ENCODE data around the gene SLC5A9.

SLC5A9 gene

GRCh38 chr1:48202030-48202752 lies 20.3 kb upstream of the SLC5A9 start:
- no peaks in the 10 kb centered on the region for H3K9me3 ChIP-seq (ENCODE audit: insufficient read depth, low read length)
- no peaks in the 10 kb centered on the region for H3F3A ChIP-seq (ENCODE audit: insufficient read depth)
- no peak overlapping the region for H2AFZ ChIP-seq (ENCODE audit: low read depth, low read length, severe bottlenecking)
- no peaks in the 10 kb centered on the region for H3K9me2 ChIP-seq (replicated peaks; ENCODE audit: insufficient read depth, low read length)
- H3K27ac ChIP-seq (ENCODE audit: low read depth, low read length), result no peak overlapping the region
- H3K36me3 ChIP-seq (ENCODE audit: low read length), result no peaks in the 10 kb centered on the region
- no peak overlapping the region for H3K4me3 ChIP-seq (ENCODE audit: insufficient read depth, low read length, poor library complexity, severe bottlenecking)
- no peak for TF ChIP-seq EZH2phosphoT487 (conservative IDR thresholded peaks at IDR 0.05; ENCODE audit: low read length)
- TF ChIP-seq, protein P1, sequence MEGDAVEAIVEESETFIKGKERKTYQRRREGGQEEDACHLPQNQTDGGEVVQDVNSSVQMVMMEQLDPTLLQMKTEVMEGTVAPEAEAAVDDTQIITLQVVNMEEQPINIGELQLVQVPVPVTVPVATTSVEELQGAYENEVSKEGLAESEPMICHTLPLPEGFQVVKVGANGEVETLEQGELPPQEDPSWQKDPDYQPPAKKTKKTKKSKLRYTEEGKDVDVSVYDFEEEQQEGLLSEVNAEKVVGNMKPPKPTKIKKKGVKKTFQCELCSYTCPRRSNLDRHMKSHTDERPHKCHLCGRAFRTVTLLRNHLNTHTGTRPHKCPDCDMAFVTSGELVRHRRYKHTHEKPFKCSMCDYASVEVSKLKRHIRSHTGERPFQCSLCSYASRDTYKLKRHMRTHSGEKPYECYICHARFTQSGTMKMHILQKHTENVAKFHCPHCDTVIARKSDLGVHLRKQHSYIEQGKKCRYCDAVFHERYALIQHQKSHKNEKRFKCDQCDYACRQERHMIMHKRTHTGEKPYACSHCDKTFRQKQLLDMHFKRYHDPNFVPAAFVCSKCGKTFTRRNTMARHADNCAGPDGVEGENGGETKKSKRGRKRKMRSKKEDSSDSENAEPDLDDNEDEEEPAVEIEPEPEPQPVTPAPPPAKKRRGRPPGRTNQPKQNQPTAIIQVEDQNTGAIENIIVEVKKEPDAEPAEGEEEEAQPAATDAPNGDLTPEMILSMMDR (IDR thresholded peaks at IDR 0.05; ENCODE audit: insufficient read depth, low read length, poor library complexity, severe bottlenecking), result peak; percentile 50
- no peak overlapping the region for H3K4me2 ChIP-seq (ENCODE audit: low read depth, low read length, poor library complexity, severe bottlenecking)
- H3K79me2 ChIP-seq (ENCODE audit: insufficient read depth, low read length), result no peaks in the 10 kb centered on the region
- no peak overlapping the region for H3K9ac ChIP-seq (ENCODE audit: low read length)
- no peaks in the 10 kb centered on the region for H4K20me1 ChIP-seq (ENCODE audit: low read depth, low read length)
- no peaks in the 10 kb centered on the region for H3K27me3 ChIP-seq (ENCODE audit: low read length)

GRCh38 chr1:48203287-48203900 lies 19.1 kb upstream of the SLC5A9 start:
- H3K27me3 ChIP-seq (ENCODE audit: low read length), result no peaks in the 10 kb centered on the region
- no peaks in the 10 kb centered on the region for H3K79me2 ChIP-seq (ENCODE audit: insufficient read depth, low read length)
- H3K36me3 ChIP-seq (ENCODE audit: low read length), result no peaks in the 10 kb centered on the region
- H3F3A ChIP-seq (ENCODE audit: insufficient read depth), result no peaks in the 10 kb centered on the region
- no peak overlapping the region for H2AFZ ChIP-seq (ENCODE audit: low read depth, low read length, severe bottlenecking)
- no peaks in the 10 kb centered on the region for H4K20me1 ChIP-seq (ENCODE audit: low read depth, low read length)
- H3K9me2 ChIP-seq (replicated peaks; ENCODE audit: insufficient read depth, low read length), result no peaks in the 10 kb centered on the region
- H3K27ac ChIP-seq (ENCODE audit: low read depth, low read length), result no peak overlapping the region
- H3K4me2 ChIP-seq (ENCODE audit: low read depth, low read length, poor library complexity, severe bottlenecking), result no peak overlapping the region
- H3K4me3 ChIP-seq (ENCODE audit: insufficient read depth, low read length, poor library complexity, severe bottlenecking), result no peak overlapping the region
- no peaks in the 10 kb centered on the region for H3K9me3 ChIP-seq (ENCODE audit: insufficient read depth, low read length)
- no peak overlapping the region for H3K9ac ChIP-seq (ENCODE audit: low read length)
- TF ChIP-seq EZH2phosphoT487 (conservative IDR thresholded peaks at IDR 0.05; ENCODE audit: low read length), result no peak
- TF ChIP-seq, protein P1 (IDR thresholded peaks at IDR 0.05; ENCODE audit: insufficient read depth, low read length, poor library complexity, severe bottlenecking), result peak; percentile 31

DNA sequence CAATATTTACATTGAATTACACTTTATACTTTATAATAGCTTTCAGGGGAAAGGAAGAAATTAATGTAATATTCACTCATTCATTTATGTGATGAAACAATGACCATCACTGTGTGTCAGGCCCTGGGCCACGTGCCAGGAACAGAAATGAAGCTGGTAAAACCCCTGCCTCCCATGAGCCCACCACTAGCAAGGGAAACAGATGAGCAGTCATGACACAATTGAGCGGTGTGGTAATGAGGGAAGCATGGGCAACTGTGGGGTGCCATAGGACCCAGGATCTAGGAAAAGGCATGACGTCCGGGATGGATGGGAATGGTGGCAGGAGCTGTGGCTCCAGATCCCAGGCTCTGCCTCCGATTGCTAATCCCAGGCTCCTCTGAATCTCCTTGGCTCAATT lies 17.0 kb upstream of the SLC5A9 start:
- H3K9me3 ChIP-seq (ENCODE audit: insufficient read depth, low read length), result no peaks in the 10 kb centered on the region
- no peak overlapping the region for H3K9ac ChIP-seq (ENCODE audit: low read length)
- H3K4me2 ChIP-seq (ENCODE audit: low read depth, low read length, poor library complexity, severe bottlenecking), result no peak overlapping the region
- H3K27ac ChIP-seq (ENCODE audit: low read depth, low read length), result no peak overlapping the region
- H3K9me2 ChIP-seq (replicated peaks; ENCODE audit: insufficient read depth, low read length), result no peaks in the 10 kb centered on the region
- TF ChIP-seq, protein P1 (IDR thresholded peaks at IDR 0.05; ENCODE audit: insufficient read depth, low read length, poor library complexity, severe bottlenecking), result no peak
- TF ChIP-seq EZH2phosphoT487 (conservative IDR thresholded peaks at IDR 0.05; ENCODE audit: low read length), result no peak
- H3K27me3 ChIP-seq (ENCODE audit: low read length), result no peaks in the 10 kb centered on the region
- H2AFZ ChIP-seq (ENCODE audit: low read depth, low read length, severe bottlenecking), result no peak overlapping the region
- no peaks in the 10 kb centered on the region for H4K20me1 ChIP-seq (ENCODE audit: low read depth, low read length)
- H3K36me3 ChIP-seq (ENCODE audit: low read length), result no peaks in the 10 kb centered on the region
- H3K79me2 ChIP-seq (ENCODE audit: insufficient read depth, low read length), result no peaks in the 10 kb centered on the region
- H3F3A ChIP-seq (ENCODE audit: insufficient read depth), result no peaks in the 10 kb centered on the region
- no peak overlapping the region for H3K4me3 ChIP-seq (ENCODE audit: insufficient read depth, low read length, poor library complexity, severe bottlenecking)
